Prostate gland (tissue), 2 donors: ENCODE data around the gene BRSK2. TPM values are rescaled to one million over a fixed set of nuclear protein-coding genes. Genes with fewer than 3 reads are reported as not detected.

Experiments used
- DNase-seq: peaks from one replicate; pipeline ENCODE4 v3.0.0-alpha.2; 2019; ENCODE audit warnings: low spot score
- H3K27ac ChIP-seq, 2 donors: fragments of 200-600 bp; sonication (generic); 2 replicates each; pipeline ENCODE4 v1.5.1; 2017 to 2019
- H3K27me3 ChIP-seq: fragments of 200-600 bp; sonication (generic); replicated peaks from 2 replicates; pipeline ENCODE4 v1.5.1; 2019; ENCODE audit not compliant: insufficient read depth
- H3K36me3 ChIP-seq, 2 donors: fragments of 200-600 bp; sonication (generic); 1 replicate in 1 of 2; 2 replicates in 1 of 2; pipeline versions ENCODE4 v1.5.1 to v1.8.1; 2017 to 2019
- H3K4me1 ChIP-seq: fragments of 200-600 bp; sonication (generic); replicated peaks from 2 replicates; pipeline ENCODE4 v1.5.1; 2019
- H3K4me3 ChIP-seq, 2 donors: fragments of 200-600 bp; sonication (generic); 2 replicates each; pipeline ENCODE4 v1.5.1; 2017 to 2019
- H3K9me3 ChIP-seq: fragments of 200-600 bp; sonication (generic); 2 replicates; pipeline ENCODE4 v1.5.1; 2017
- CTCF ChIP-seq, 4 experiments: fragments of 200-600 bp in 2 of 4; fragments of 450-650 bp in 2 of 4; sonication (generic) in 2 of 4; IDR thresholded peaks; 1 replicate in 3 of 4; 2 replicates in 1 of 4; pipeline ENCODE4 v1.5.1; 2016 to 2019; ENCODE audit warnings: antibody characterized with exemption in 4 of 4, mild to moderate bottlenecking in 2 of 4, moderate library complexity in 2 of 4
- POLR2A ChIP-seq: fragments of 450-650 bp; IDR thresholded peaks from one replicate; pipeline ENCODE4 v1.6.1; 2016; ENCODE audit warnings: antibody characterized with exemption, mild to moderate bottlenecking
- POLR2AphosphoS5 ChIP-seq: sonication (generic); formaldehyde crosslinking; IDR thresholded peaks from one replicate; pipeline ENCODE4 v1.6.1; 2017; ENCODE audit warnings: antibody characterized with exemption
- WGBS: methylation state at CpG from one replicate; pipeline ENCODE4 v1.1.5; 2018; 5-methylcytosine and 5-hydroxymethylcytosine counted together
- intact Hi-C: fragments of 100-400 bp; cut with DNase I; formaldehyde crosslinking; loops from one replicate; pipeline ENCODE4 v1.14.2; 2022
- total RNA-seq, 2 donors: library from RNA; depleted of rRNA; stranded (reverse); fragments of >200 nt; gene quantifications; one replicate each; pipeline ENCODE4 v1.1.0, GENCODE V29; 2016

BRSK2 gene
- total RNA-seq, 2 donors from 2014 or later: 0.96 to 29.7 TPM

GRCh38 chr11:1476940-1477736, 87.4 kb downstream of the BRSK2 start:
- no peak for DNase-seq
- H3K4me3 ChIP-seq: no peak overlapping the region
- no peaks in the 10 kb centered on the region for H3K27me3 ChIP-seq
- H3K4me1 ChIP-seq: no peaks in the 10 kb centered on the region
- intact Hi-C loops: no loop called here
- no peak overlapping the region for H3K27ac ChIP-seq
- no peaks in the 10 kb centered on the region for H3K36me3 ChIP-seq
- TF ChIP-seq CTCF (IDR thresholded peaks at IDR 0.05) (no peak), POLR2A (no peak), POLR2AphosphoS5 (no peak)
- 89% methylated on average over 20 of the region's 20 CpGs for WGBS
- H3K9me3 ChIP-seq: no peaks in the 10 kb centered on the region

GRCh38 chr11:1478011-1478410, 88.3 kb downstream of the BRSK2 start:
- no peak overlapping the region for H3K4me3 ChIP-seq
- no peaks in the 10 kb centered on the region for H3K4me1 ChIP-seq
- H3K9me3 ChIP-seq: no peaks in the 10 kb centered on the region
- H3K27ac ChIP-seq: no peak overlapping the region
- no peaks in the 10 kb centered on the region for H3K27me3 ChIP-seq
- WGBS: 89% methylated on average over 13 of the region's 13 CpGs
- H3K36me3 ChIP-seq: no peaks in the 10 kb centered on the region
- intact Hi-C loops: no loop called here
- TF ChIP-seq POLR2A (no peak), CTCF (IDR thresholded peaks at IDR 0.05) (no peak), POLR2AphosphoS5 (no peak)
- no peak for DNase-seq

GRCh38 chr11:1478544-1478943, 88.8 kb downstream of the BRSK2 start:
- Histone ChIP-seq H3K4me3 (no peak overlapping the region), H3K27me3 (no peaks in the 10 kb centered on the region), H3K4me1 (no peaks in the 10 kb centered on the region), H3K27ac (no peak overlapping the region), H3K36me3 (no peaks in the 10 kb centered on the region), H3K9me3 (no peaks in the 10 kb centered on the region)
- DNase-seq: no peak
- TF ChIP-seq CTCF (IDR thresholded peaks at IDR 0.05) (no peak), POLR2AphosphoS5 (no peak), POLR2A (no peak)
- 72% methylated on average over 8 of the region's 9 CpGs for WGBS
- intact Hi-C loops: no loop called here

- intact Hi-C loops: no loop called here
- Histone ChIP-seq H3K4me1 (no peaks in the 10 kb centered on the region), H3K27ac (no peak overlapping the region), H3K4me3 (no peak overlapping the region), H3K36me3 (no peaks in the 10 kb centered on the region), H3K27me3 (no peaks in the 10 kb centered on the region), H3K9me3 (no peaks in the 10 kb centered on the region)
- no peak for TF ChIP-seq POLR2AphosphoS5
- no peak for TF ChIP-seq POLR2A
- TF ChIP-seq CTCF (IDR thresholded peaks at IDR 0.05): no peak
- 75% methylated on average over 7 of the region's 9 CpGs for WGBS
- DNase-seq: no peak
Measured at GRCh38 chr11:1479006-1479677, 89.4 kb downstream of the BRSK2 start.
